Lung (tissue), 12 donors: ENCODE results near the gene KICS2. TPM values are rescaled to one million over a fixed set of nuclear protein-coding genes. Genes with fewer than 3 reads are reported as not detected.

Source experiments
- ATAC-seq: fragments of 200-7000 bp; cut with Tn5 transposase; one replicate; pipeline ENCODE4 v1.9.1; 2020; ENCODE audit warnings: moderate number of reproducible peaks; ENCODE audit not compliant: insufficient read depth, low FRiP score
- DNase-seq, 3 donors: peaks; one replicate each; pipeline ENCODE4 v3.0.0-alpha.2; 2013 to 2017
- H3K27ac ChIP-seq, 2 donors: one replicate each; pipeline ENCODE4 v1.5.1; 2013; ENCODE audit warnings: mild to moderate bottlenecking in 2 of 2, moderate library complexity in 2 of 2, control low read depth in 1 of 2, inconsistent platforms in 1 of 2, low read depth in 1 of 2, low read length in 1 of 2
- H3K27me3 ChIP-seq, 3 donors: one replicate each; pipeline ENCODE4 v1.5.1; 2013; ENCODE audit warnings: low read length in 2 of 3; ENCODE audit not compliant: control insufficient read depth in 3 of 3, insufficient read depth in 3 of 3
- H3K36me3 ChIP-seq, 4 donors: one replicate each; pipeline ENCODE4 v1.5.1; 2013; ENCODE audit warnings: low read length in 4 of 4, mild to moderate bottlenecking in 1 of 4, moderate library complexity in 1 of 4; ENCODE audit not compliant: control insufficient read depth in 4 of 4, insufficient read depth in 4 of 4
- H3K4me1 ChIP-seq, 5 donors: one replicate each; pipeline ENCODE4 v1.5.1; 2013; ENCODE audit warnings: low read length in 5 of 5, mild to moderate bottlenecking in 2 of 5, moderate library complexity in 1 of 5; ENCODE audit not compliant: control insufficient read depth in 5 of 5, insufficient read depth in 5 of 5
- H3K4me3 ChIP-seq: one replicate; pipeline ENCODE4 v1.5.1; 2013; ENCODE audit warnings: mild to moderate bottlenecking, control low read depth, moderate library complexity
- H3K9ac ChIP-seq, 2 donors: one replicate each; pipeline ENCODE4 v1.5.1; 2013; ENCODE audit warnings: low read length in 2 of 2, control low read depth in 1 of 2; ENCODE audit not compliant: insufficient read depth in 1 of 2
- H3K9me3 ChIP-seq, 4 donors: one replicate each; pipeline ENCODE4 v1.5.1; 2013; ENCODE audit warnings: low read length in 3 of 4, mild to moderate bottlenecking in 1 of 4, moderate library complexity in 1 of 4; ENCODE audit not compliant: control insufficient read depth in 4 of 4, insufficient read depth in 3 of 4
- WGBS, 2 donors: extraction: QIAGEN DNeasy Blood & Tissue Kit; methylation state at CpG; one replicate each; pipeline ENCODE4 v1.1.7; 2013; 5-methylcytosine and 5-hydroxymethylcytosine counted together
- polyA plus RNA-seq, 2 donors: library from polyadenylated mRNA; stranded (reverse); fragments of 200-250 nt; gene quantifications; one replicate each; pipeline ENCODE4 v1.2.1, GENCODE V29; 2013
- total RNA-seq, 2 donors: library from RNA; depleted of rRNA in 1 of 2; stranded (reverse); fragments of >200 nt in 1 of 2; gene quantifications; one replicate each; pipeline ENCODE4 v1.2.1, GENCODE V29; 2014 to 2021
- TF ChIP-seq, protein P1 (sequence below): IDR thresholded peaks from 2 replicates; pipeline ENCODE4 v1.5.1; 2012; ENCODE audit warnings: mild to moderate bottlenecking; ENCODE audit errors: control extremely low read depth, extremely low read depth
- donor health status: control.
- donor health status: control.
- donor health status: Bipolar disorder and iron deficiency.
- donor health status: healthy.
- donor health status: DM: yes; HTN: yes; CAD: no.

Gene KICS2
- total and polyA plus RNA-seq, 4 donors: 3.4 to 8.2 (median 5.9) TPM

DNA sequence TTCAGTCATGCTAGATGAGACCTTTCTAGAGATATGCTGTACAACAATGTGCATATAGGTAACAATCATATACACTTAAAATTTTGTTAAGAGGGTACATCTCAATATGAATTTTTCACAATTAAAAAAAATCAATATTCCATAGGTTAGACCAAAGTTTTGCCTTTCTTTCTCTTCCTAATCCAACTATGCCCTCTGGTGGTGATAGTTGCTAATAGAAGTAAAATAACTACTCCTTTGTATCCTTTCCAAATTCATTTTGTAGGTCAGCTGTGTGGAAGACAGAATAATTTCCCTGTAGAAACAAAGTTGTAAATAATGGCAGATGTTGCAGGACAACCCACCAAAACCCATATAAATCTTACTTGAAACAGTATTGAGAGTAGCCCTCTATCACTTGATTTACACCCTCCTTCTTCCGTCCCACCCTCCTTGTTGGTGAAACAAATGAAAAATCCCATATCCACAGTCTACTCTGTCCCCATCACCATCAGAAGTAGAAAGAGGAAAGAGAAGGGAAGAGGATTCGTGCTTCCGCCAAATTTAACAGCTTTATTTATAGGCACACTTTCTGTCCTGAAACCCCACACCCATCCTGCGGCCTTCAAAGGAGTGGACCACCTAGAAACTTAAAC, 34.2 kb upstream of the KICS2 start:
- Histone ChIP-seq H3K9me3 (no peaks in the 10 kb centered on the region), H3K4me1 (peaks cover 0 to 8% (median 0%) of the 10 kb centered on the region in 5 donors), H3K4me3 (no peak overlapping the region), H3K36me3 (no peaks in the 10 kb centered on the region), H3K27ac (no peak overlapping the region), H3K27me3 (no peaks in the 10 kb centered on the region), H3K9ac (no peak overlapping the region)
- peak in 2 of 3 donors; percentile 86 to 89 for DNase-seq
- no peak for ATAC-seq
- TF ChIP-seq, protein P1, sequence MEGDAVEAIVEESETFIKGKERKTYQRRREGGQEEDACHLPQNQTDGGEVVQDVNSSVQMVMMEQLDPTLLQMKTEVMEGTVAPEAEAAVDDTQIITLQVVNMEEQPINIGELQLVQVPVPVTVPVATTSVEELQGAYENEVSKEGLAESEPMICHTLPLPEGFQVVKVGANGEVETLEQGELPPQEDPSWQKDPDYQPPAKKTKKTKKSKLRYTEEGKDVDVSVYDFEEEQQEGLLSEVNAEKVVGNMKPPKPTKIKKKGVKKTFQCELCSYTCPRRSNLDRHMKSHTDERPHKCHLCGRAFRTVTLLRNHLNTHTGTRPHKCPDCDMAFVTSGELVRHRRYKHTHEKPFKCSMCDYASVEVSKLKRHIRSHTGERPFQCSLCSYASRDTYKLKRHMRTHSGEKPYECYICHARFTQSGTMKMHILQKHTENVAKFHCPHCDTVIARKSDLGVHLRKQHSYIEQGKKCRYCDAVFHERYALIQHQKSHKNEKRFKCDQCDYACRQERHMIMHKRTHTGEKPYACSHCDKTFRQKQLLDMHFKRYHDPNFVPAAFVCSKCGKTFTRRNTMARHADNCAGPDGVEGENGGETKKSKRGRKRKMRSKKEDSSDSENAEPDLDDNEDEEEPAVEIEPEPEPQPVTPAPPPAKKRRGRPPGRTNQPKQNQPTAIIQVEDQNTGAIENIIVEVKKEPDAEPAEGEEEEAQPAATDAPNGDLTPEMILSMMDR: peak; percentile 57
- WGBS, 2 donors: 69 to 73% methylated on average over 4 of the region's 4 CpGs

DNA sequence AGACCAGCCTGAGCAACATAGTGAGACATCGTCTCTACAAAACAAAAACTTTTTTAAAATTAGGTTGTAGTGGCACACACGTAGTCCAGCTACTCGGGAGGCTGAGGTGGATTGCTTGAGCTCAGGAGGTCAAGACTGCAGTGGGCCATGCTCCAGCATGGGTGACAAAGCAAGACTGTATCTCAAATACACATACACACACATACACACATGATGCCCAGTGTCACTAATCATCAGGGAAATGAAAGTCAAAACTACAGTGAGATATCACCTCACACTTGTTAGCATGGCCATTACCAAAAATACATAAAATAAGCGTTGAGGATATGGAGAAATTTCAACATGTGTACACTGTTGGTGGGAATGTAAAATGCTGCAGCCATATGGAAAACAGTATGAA, 33.2 kb upstream of the KICS2 start:
- no peak for DNase-seq

DNA sequence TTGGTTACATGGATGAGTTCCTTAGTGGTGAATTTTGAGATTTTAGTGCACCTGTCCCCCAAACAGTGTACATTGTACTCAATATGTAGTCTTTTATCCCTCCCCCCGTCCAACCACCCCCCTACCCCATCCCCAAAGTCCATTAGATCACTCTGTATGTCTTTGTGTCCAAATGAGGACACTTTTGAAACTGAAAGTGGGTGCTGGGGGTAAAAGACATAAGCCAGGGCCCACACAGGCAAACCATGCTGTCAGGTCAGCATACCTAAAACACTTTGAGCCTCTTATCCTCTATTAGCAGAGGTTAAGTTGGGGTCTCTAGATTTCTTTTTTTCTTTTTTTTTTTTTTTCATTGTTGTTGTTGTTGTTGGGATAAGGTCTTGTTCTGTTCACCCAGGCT, 31.3 kb upstream of the KICS2 start:
- H3K4me1 ChIP-seq: peaks cover 0 to 8% (median 0%) of the 10 kb centered on the region in 5 donors
- TF ChIP-seq, protein P1: no peak
- no peaks in the 10 kb centered on the region for H3K9me3 ChIP-seq
- DNase-seq: no peak
- no peaks in the 10 kb centered on the region for H3K27me3 ChIP-seq
- ATAC-seq: no peak
- H3K4me3 ChIP-seq: no peak overlapping the region
- H3K36me3 ChIP-seq: no peaks in the 10 kb centered on the region
- H3K27ac ChIP-seq: no peak overlapping the region
- WGBS, 2 donors: 43 to 74% methylated on average over 1 of the region's 1 CpG
- no peak overlapping the region for H3K9ac ChIP-seq

More for the DNA sequence above, 33.2 kb upstream of the KICS2 start:
- ATAC-seq: no peak
- Histone ChIP-seq H3K4me3 (no peak overlapping the region), H3K36me3 (no peaks in the 10 kb centered on the region), H3K9ac (no peak overlapping the region), H3K27ac (no peak overlapping the region), H3K27me3 (no peaks in the 10 kb centered on the region), H3K4me1 (peaks cover 0 to 8% (median 0%) of the 10 kb centered on the region in 5 donors), H3K9me3 (no peaks in the 10 kb centered on the region)
- TF ChIP-seq, protein P1: no peak
- WGBS, 2 donors: 72 to 80% methylated on average over 4 of the region's 4 CpGs
